NB4 (cell line): ENCODE results near the gene WDR88.

Experiments used
- CTCF ChIP-seq: IDR thresholded peaks from one replicate; pipeline ENCODE4 v1.5.1; 2012; ENCODE audit warnings: low read depth, low read length
- POLR2A ChIP-seq: IDR thresholded peaks from 2 replicates; pipeline ENCODE4 v1.6.1; 2011; ENCODE audit warnings: mild to moderate bottlenecking; ENCODE audit not compliant: insufficient read length; ENCODE audit errors: extremely low read depth

- TF ChIP-seq POLR2A: no peak
- TF ChIP-seq CTCF: no peak
Observed at GRCh38 chr19:33157906-33158305, 26.0 kb downstream of the WDR88 start.
